Effector memory CD8-positive, alpha-beta T cell (primary cell): Measurements from ENCODE around the gene AQP3.

ENCODE experiments used
- ATAC-seq: fragments of 150-1000 bp; cut with Tn5 transposase; replicated peaks from 2 replicates; pipeline ENCODE4 v1.10.0; 2021; ENCODE audit warnings: mild to moderate bottlenecking, moderate library complexity
- DNase-seq, 3 experiments: peaks; one replicate each; pipeline ENCODE4 v3.0.0; 2021
- H3K27ac Mint-ChIP-seq, 2 donors: one replicate each; pipeline ENCODE4 v1.8.0; 2022; ENCODE audit warnings: mild to moderate bottlenecking in 2 of 2, mixed read lengths in 2 of 2, moderate library complexity in 2 of 2
- H3K27me3 Mint-ChIP-seq, 2 donors: one replicate each; pipeline ENCODE4 v1.8.0; 2022; ENCODE audit warnings: mixed read lengths in 2 of 2
- H3K36me3 Mint-ChIP-seq: one replicate; pipeline ENCODE4 v1.8.0; 2022; ENCODE audit warnings: mild to moderate bottlenecking, moderate library complexity, mixed read lengths; ENCODE audit not compliant: insufficient read depth
- H3K4me1 Mint-ChIP-seq, 2 donors: one replicate each; pipeline ENCODE4 v1.8.0; 2022; ENCODE audit warnings: low read depth in 2 of 2, mixed read lengths in 2 of 2
- H3K4me3 Mint-ChIP-seq, 2 donors: one replicate each; pipeline ENCODE4 v1.8.0; 2022; ENCODE audit warnings: mild to moderate bottlenecking in 2 of 2, mixed read lengths in 2 of 2, moderate library complexity in 2 of 2
- H3K9me3 Mint-ChIP-seq, 2 donors: one replicate each; pipeline ENCODE4 v1.8.0; 2022; ENCODE audit warnings: mixed read lengths in 2 of 2

The AQP3 gene

GRCh38 chr9:33443464-33444154, 3.8 kb downstream of the AQP3 start:
- ATAC-seq (no peak), DNase-seq (no peak)
- no peaks in the 10 kb centered on the region for H3K9me3 Mint-ChIP-seq
- H3K36me3 Mint-ChIP-seq = peaks cover 71% of the 10 kb centered on the region
- H3K27ac Mint-ChIP-seq = peak overlapping the region in 1 of 2 donors; percentile 98
- peaks cover 29 to 45% of the 10 kb centered on the region in 2 donors for H3K4me1 Mint-ChIP-seq
- H3K27me3 Mint-ChIP-seq = no peaks in the 10 kb centered on the region
- H3K4me3 Mint-ChIP-seq = peak overlapping the region in 1 of 2 donors; percentile 21

- Mint-ChIP-seq H3K4me1 (peaks cover 29 to 40% of the 10 kb centered on the region in 2 donors), H3K36me3 (peaks cover 69% of the 10 kb centered on the region), H3K9me3 (no peaks in the 10 kb centered on the region), H3K27ac (peak overlapping the region in 1 of 2 donors; percentile 98), H3K27me3 (no peaks in the 10 kb centered on the region), H3K4me3 (no peak overlapping the region)
- ATAC-seq = no peak
- DNase-seq = no peak
Observed at GRCh38 chr9:33443047-33443446, 4.3 kb downstream of the AQP3 start.

- peaks cover 23 to 35% of the 10 kb centered on the region in 2 donors for H3K4me1 Mint-ChIP-seq
- no peak for DNase-seq
- H3K9me3 Mint-ChIP-seq = no peaks in the 10 kb centered on the region
- no peaks in the 10 kb centered on the region for H3K27me3 Mint-ChIP-seq
- H3K27ac Mint-ChIP-seq = peak overlapping the region; percentile 10 to 56
- H3K4me3 Mint-ChIP-seq = no peak overlapping the region
- no peak for ATAC-seq
- H3K36me3 Mint-ChIP-seq = peaks cover 63% of the 10 kb centered on the region
Observed at GRCh38 chr9:33442125-33442524, 5.3 kb downstream of the AQP3 start.

- Mint-ChIP-seq H3K9me3 (no peaks in the 10 kb centered on the region), H3K36me3 (peaks cover 48% of the 10 kb centered on the region), H3K4me1 (peaks cover 9 to 22% of the 10 kb centered on the region in 2 donors), H3K4me3 (no peak overlapping the region), H3K27me3 (no peaks in the 10 kb centered on the region), H3K27ac (peak overlapping the region in 1 of 2 donors; percentile 74)
- DNase-seq = no peak
- ATAC-seq = no peak
Observed at GRCh38 chr9:33440609-33441008, 6.8 kb downstream of the AQP3 start.

GRCh38 chr9:33440204-33440603, 7.2 kb downstream of the AQP3 start:
- H3K4me3 Mint-ChIP-seq = no peak overlapping the region
- H3K9me3 Mint-ChIP-seq = no peaks in the 10 kb centered on the region
- peaks cover 46% of the 10 kb centered on the region for H3K36me3 Mint-ChIP-seq
- peak; percentile 26 for ATAC-seq
- DNase-seq = no peak
- peak overlapping the region in 1 of 2 donors; percentile 74 for H3K27ac Mint-ChIP-seq
- no peaks in the 10 kb centered on the region for H3K27me3 Mint-ChIP-seq
- peaks cover 6 to 18% of the 10 kb centered on the region in 2 donors for H3K4me1 Mint-ChIP-seq

GRCh38 chr9:33439731-33440130, 7.7 kb downstream of the AQP3 start:
- H3K27ac Mint-ChIP-seq = peak overlapping the region in 1 of 2 donors; percentile 74
- no peak for ATAC-seq
- H3K4me3 Mint-ChIP-seq = no peak overlapping the region
- H3K9me3 Mint-ChIP-seq = no peaks in the 10 kb centered on the region
- no peaks in the 10 kb centered on the region for H3K27me3 Mint-ChIP-seq
- DNase-seq = no peak
- peaks cover 6 to 13% of the 10 kb centered on the region in 2 donors for H3K4me1 Mint-ChIP-seq
- peaks cover 43% of the 10 kb centered on the region for H3K36me3 Mint-ChIP-seq

- peaks cover 6 to 13% of the 10 kb centered on the region in 2 donors for H3K4me1 Mint-ChIP-seq
- peak overlapping the region in 1 of 2 donors; percentile 74 for H3K27ac Mint-ChIP-seq
Observed at GRCh38 chr9:33438926-33439680, 8.3 kb downstream of the AQP3 start.

GRCh38 chr9:33437898-33438297, 9.5 kb downstream of the AQP3 start:
- Mint-ChIP-seq H3K4me1 (peaks cover 6 to 14% of the 10 kb centered on the region in 2 donors), H3K27ac (peak overlapping the region in 1 of 2 donors; percentile 5), H3K9me3 (no peaks in the 10 kb centered on the region), H3K36me3 (peaks cover 28% of the 10 kb centered on the region), H3K4me3 (no peak overlapping the region), H3K27me3 (no peaks in the 10 kb centered on the region)
- ATAC-seq = no peak
- no peak for DNase-seq

More at GRCh38 chr9:33438926-33439680, 8.3 kb downstream of the AQP3 start:
- H3K4me3 Mint-ChIP-seq = peak overlapping the region in 1 of 2 donors; percentile 28
- no peaks in the 10 kb centered on the region for H3K9me3 Mint-ChIP-seq
- H3K27me3 Mint-ChIP-seq = no peaks in the 10 kb centered on the region
- H3K36me3 Mint-ChIP-seq = peaks cover 37% of the 10 kb centered on the region
- DNase-seq (no peak), ATAC-seq (no peak)

GRCh38 chr9:33437205-33437604, 10.2 kb downstream of the AQP3 start:
- H3K4me3 Mint-ChIP-seq = no peak overlapping the region
- no peak for DNase-seq
- no peaks in the 10 kb centered on the region for H3K27me3 Mint-ChIP-seq
- no peaks in the 10 kb centered on the region for H3K9me3 Mint-ChIP-seq
- no peak overlapping the region for H3K27ac Mint-ChIP-seq
- peaks cover 6 to 14% of the 10 kb centered on the region in 2 donors for H3K4me1 Mint-ChIP-seq
- no peak for ATAC-seq
- H3K36me3 Mint-ChIP-seq = peaks cover 22% of the 10 kb centered on the region

GRCh38 chr9:33436445-33436844, 10.9 kb downstream of the AQP3 start:
- DNase-seq (no peak), ATAC-seq (no peak)
- no peaks in the 10 kb centered on the region for H3K9me3 Mint-ChIP-seq
- H3K36me3 Mint-ChIP-seq = peaks cover 14% of the 10 kb centered on the region
- H3K27ac Mint-ChIP-seq = no peak overlapping the region
- H3K27me3 Mint-ChIP-seq = no peaks in the 10 kb centered on the region
- no peak overlapping the region for H3K4me3 Mint-ChIP-seq
- H3K4me1 Mint-ChIP-seq = peaks cover 6 to 14% of the 10 kb centered on the region in 2 donors

- ATAC-seq (no peak), DNase-seq (no peak)
- Mint-ChIP-seq H3K36me3 (peaks cover 10% of the 10 kb centered on the region), H3K9me3 (no peaks in the 10 kb centered on the region), H3K4me1 (peaks cover 6 to 12% of the 10 kb centered on the region in 2 donors), H3K27ac (no peak overlapping the region), H3K27me3 (no peaks in the 10 kb centered on the region), H3K4me3 (no peak overlapping the region)
Observed at GRCh38 chr9:33435821-33436277, 11.5 kb downstream of the AQP3 start.

- DNase-seq = no peak
- Mint-ChIP-seq H3K4me3 (no peak overlapping the region), H3K36me3 (no peaks in the 10 kb centered on the region), H3K27ac (peak overlapping the region in 1 of 2 donors; percentile 17), H3K9me3 (no peaks in the 10 kb centered on the region), H3K4me1 (peaks cover 0 to 7% of the 10 kb centered on the region in 2 donors), H3K27me3 (no peaks in the 10 kb centered on the region)
- ATAC-seq = no peak
Observed at GRCh38 chr9:33434317-33435105, 12.9 kb downstream of the AQP3 start.

GRCh38 chr9:33433871-33434270, 13.5 kb downstream of the AQP3 start:
- Mint-ChIP-seq H3K9me3 (no peaks in the 10 kb centered on the region), H3K4me3 (no peak overlapping the region), H3K27me3 (no peaks in the 10 kb centered on the region), H3K36me3 (no peaks in the 10 kb centered on the region), H3K27ac (peak overlapping the region in 1 of 2 donors; percentile 17), H3K4me1 (peaks cover 0 to 8% of the 10 kb centered on the region in 2 donors)
- DNase-seq (no peak), ATAC-seq (no peak)
